Lower lobe of right lung (tissue), 2 donors: ENCODE data around the gene NRDC. TPM values are rescaled to one million over a fixed set of nuclear protein-coding genes. Genes with fewer than 3 reads are reported as not detected.

ENCODE experiments used
- ATAC-seq, 2 donors: fragments of 200-7000 bp; cut with Tn5 transposase; one replicate each; pipeline ENCODE4 v1.9.1; 2020 to 2022; ENCODE audit warnings: mild to moderate bottlenecking in 2 of 2, moderate library complexity in 2 of 2
- DNase-seq: peaks from one replicate; pipeline ENCODE4 v3.0.0-alpha.2; 2020
- H3K27ac ChIP-seq: fragments of 200-600 bp; one replicate; pipeline ENCODE4 v1.8.0; 2022
- H3K27me3 ChIP-seq: fragments of 200-600 bp; one replicate; pipeline ENCODE4 v1.8.0; 2022; ENCODE audit warnings: low read depth
- H3K36me3 ChIP-seq: fragments of 200-600 bp; one replicate; pipeline ENCODE4 v1.8.0; 2022; ENCODE audit warnings: mild to moderate bottlenecking
- H3K4me1 ChIP-seq: fragments of 200-600 bp; one replicate; pipeline ENCODE4 v1.8.0; 2022
- H3K4me3 ChIP-seq: fragments of 200-600 bp; one replicate; pipeline ENCODE4 v1.8.0; 2022; ENCODE audit warnings: mild to moderate bottlenecking
- H3K9me3 ChIP-seq: fragments of 200-600 bp; one replicate; pipeline ENCODE4 v1.8.0; 2022
- intact Hi-C: fragments of 100-400 bp; cut with DNase I; formaldehyde crosslinking; loops from one replicate; pipeline ENCODE4 v1.11.0; 2022
- total RNA-seq: library from RNA; stranded (reverse); fragmentation: NEBNext Ultra II Directional; extraction: Animal tissue kit (Norgen Biotek cat#: 25700); gene quantifications from one replicate; pipeline ENCODE4 v1.2.1, GENCODE V29; 2021
- TF ChIP-seq, protein P1 (sequence below): fragments of 200-600 bp; IDR thresholded peaks from one replicate; pipeline ENCODE4 v1.8.0; 2022; ENCODE audit warnings: antibody characterized with exemption, mild to moderate bottlenecking
- donor health status: DM: no; HTN: yes; CAD: no; lungs with severe emphysema.

NRDC gene
- total RNA-seq, 1 donor from 2014 or later = 115 TPM

DNA sequence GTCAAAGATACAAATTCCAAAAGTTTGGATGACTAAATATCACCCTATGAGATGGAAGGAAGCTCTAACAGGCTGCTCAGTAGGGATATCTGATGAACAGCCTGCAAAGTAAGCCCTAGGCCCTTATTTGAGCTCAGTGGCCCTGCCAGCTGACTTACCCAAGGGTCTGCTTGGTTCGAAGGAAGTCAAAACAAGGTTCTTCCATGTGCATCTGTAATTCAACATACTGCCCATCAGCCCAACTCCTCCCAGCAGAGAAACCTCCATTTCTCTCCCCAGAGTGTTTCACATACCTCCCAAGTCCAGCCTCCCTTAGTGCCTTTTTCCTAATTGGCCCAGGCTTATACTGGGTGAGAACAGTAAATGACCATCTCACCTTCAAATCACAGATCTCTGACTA, 86.6 kb downstream of the NRDC start:
- ATAC-seq = no peak
- no peak overlapping the region for H3K4me3 ChIP-seq

DNA sequence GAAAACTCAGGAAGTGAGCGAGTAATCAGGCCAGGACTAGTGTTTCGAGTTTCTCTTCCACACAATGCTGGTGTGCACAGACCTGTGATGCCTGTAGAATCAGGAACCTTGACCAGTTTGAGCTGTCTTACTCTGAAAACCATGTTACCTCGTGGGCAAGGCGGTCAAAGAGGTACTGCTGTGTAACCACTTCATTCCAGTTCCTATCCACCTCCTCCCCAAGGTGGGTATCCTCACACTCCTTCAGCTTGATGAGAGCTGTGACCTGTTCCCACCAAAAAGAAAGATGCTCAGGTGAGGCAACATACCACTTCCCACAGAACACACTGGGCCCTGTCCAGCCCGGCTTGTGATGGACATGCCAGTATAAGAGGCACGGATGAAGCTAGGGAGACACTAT, 88.1 kb downstream of the NRDC start:
- DNase-seq = no peak
- Histone ChIP-seq H3K27me3 (no peaks in the 10 kb centered on the region), H3K36me3 (peaks cover 99% of the 10 kb centered on the region), H3K4me3 (no peak overlapping the region), H3K4me1 (peaks cover 5% of the 10 kb centered on the region), H3K27ac (no peak overlapping the region), H3K9me3 (no peaks in the 10 kb centered on the region)
- TF ChIP-seq, protein P1, sequence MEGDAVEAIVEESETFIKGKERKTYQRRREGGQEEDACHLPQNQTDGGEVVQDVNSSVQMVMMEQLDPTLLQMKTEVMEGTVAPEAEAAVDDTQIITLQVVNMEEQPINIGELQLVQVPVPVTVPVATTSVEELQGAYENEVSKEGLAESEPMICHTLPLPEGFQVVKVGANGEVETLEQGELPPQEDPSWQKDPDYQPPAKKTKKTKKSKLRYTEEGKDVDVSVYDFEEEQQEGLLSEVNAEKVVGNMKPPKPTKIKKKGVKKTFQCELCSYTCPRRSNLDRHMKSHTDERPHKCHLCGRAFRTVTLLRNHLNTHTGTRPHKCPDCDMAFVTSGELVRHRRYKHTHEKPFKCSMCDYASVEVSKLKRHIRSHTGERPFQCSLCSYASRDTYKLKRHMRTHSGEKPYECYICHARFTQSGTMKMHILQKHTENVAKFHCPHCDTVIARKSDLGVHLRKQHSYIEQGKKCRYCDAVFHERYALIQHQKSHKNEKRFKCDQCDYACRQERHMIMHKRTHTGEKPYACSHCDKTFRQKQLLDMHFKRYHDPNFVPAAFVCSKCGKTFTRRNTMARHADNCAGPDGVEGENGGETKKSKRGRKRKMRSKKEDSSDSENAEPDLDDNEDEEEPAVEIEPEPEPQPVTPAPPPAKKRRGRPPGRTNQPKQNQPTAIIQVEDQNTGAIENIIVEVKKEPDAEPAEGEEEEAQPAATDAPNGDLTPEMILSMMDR = no peak
- ATAC-seq = no peak
- intact Hi-C loops = no loop called here

More for the DNA sequence above, 86.6 kb downstream of the NRDC start:
- H3K27me3 ChIP-seq = no peaks in the 10 kb centered on the region
- DNase-seq = no peak
- peaks cover 5% of the 10 kb centered on the region for H3K4me1 ChIP-seq
- H3K27ac ChIP-seq = no peak overlapping the region
- H3K36me3 ChIP-seq = peaks cover 95% of the 10 kb centered on the region
- TF ChIP-seq, protein P1 = no peak
- intact Hi-C loops = no loop called here
- H3K9me3 ChIP-seq = no peaks in the 10 kb centered on the region

DNA sequence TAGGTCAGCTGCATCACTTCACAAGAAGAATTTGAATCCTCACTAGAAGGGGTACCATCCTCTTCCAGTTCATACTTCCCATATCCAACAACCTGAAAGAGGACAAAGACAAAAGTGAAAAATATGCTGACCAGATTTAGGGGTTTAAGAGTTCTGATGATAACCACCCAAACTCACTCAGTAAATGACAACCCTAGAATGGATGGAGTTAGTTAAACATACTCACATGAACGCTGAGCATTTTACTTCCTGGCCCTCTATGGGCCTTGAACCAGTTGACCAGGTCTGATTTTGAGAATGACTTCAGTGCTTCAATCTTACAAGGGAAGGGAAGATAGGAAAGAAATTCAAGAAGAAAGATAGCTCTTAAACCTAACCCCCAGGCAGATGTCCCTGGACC, 89.2 kb downstream of the NRDC start:
- DNase-seq = no peak
- TF ChIP-seq, protein P1 = no peak

DNA sequence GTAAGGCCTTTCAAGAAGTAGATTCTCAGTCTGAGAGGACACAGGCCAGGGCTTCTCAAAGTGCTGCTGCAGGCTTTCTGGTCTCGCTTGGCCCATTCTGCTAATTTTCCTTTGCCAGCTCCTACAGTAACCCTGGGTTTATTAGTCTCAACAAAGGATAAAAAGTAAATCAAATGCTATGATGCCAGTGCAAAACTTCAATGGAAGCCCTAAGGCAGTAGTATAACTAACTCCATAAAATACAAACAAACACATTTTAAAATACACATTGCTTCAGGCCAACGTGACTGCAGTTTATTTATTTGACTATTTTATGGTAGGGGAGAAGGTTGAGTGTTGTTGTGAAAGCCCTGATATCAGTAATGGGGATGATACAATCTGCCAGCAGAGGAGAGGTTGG, 89.6 kb downstream of the NRDC start:
- no peak overlapping the region for H3K4me3 ChIP-seq
- H3K9me3 ChIP-seq = no peaks in the 10 kb centered on the region
- DNase-seq = no peak
- no peak overlapping the region for H3K27ac ChIP-seq
- intact Hi-C loops = no loop called here
- peaks cover 100% of the 10 kb centered on the region for H3K36me3 ChIP-seq
- no peaks in the 10 kb centered on the region for H3K27me3 ChIP-seq
- peaks cover 5% of the 10 kb centered on the region for H3K4me1 ChIP-seq
- TF ChIP-seq, protein P1 = no peak
- ATAC-seq = no peak

More for the DNA sequence above, 89.2 kb downstream of the NRDC start:
- Histone ChIP-seq H3K27me3 (no peaks in the 10 kb centered on the region), H3K4me1 (peaks cover 5% of the 10 kb centered on the region), H3K4me3 (no peak overlapping the region), H3K27ac (no peak overlapping the region), H3K36me3 (peaks cover 100% of the 10 kb centered on the region), H3K9me3 (no peaks in the 10 kb centered on the region)
- intact Hi-C loops = no loop called here
- ATAC-seq = no peak

DNA sequence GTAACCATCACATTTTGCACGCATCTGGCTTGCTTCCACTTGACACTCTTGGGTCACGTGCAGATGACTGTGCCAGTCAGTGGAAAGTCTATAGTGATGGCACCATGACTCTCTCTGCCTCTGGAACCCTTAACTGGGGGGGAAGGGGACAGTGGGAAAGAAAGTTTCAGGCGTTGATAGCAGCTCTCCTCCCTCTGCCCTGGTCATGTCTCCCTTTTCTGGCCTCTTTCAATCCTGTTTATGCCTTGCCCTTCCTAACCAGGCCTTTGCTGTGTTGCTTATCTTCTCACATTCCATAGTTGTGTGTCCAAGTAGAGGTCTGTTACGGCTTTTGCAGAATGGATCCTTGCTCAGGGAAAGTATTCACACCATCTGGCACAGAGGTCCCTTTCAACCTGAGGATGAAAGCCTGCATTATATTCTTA, 93.5 kb downstream of the NRDC start:
- H3K27me3 ChIP-seq = no peaks in the 10 kb centered on the region
- H3K4me3 ChIP-seq = no peak overlapping the region
- no peak for DNase-seq
- H3K9me3 ChIP-seq = no peaks in the 10 kb centered on the region
- TF ChIP-seq, protein P1 = no peak
- H3K27ac ChIP-seq = no peak overlapping the region
- peaks cover 100% of the 10 kb centered on the region for H3K36me3 ChIP-seq
- intact Hi-C loops = no loop called here
- H3K4me1 ChIP-seq = no peaks in the 10 kb centered on the region
- ATAC-seq = no peak

DNA sequence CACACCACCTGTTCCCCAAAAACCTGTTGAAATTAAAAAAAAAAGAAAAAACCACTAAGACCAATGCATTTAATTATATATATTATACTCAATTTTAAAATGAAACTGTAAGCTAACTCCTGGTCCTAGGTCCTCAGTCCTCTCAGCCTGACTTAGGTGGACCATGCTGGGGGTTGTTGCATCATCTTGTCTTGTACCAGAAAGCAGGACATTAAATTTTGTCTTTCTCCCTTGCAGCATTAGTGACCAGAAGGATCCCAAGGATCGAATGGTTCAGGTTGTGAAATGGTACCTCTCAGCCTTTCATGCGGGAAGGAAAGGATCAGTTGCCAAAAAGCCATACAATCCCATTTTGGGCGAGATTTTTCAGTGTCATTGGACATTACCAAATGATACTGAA, 97.6 kb downstream of the NRDC start:
- no peaks in the 10 kb centered on the region for H3K4me1 ChIP-seq
- peaks cover 85% of the 10 kb centered on the region for H3K36me3 ChIP-seq
- no peaks in the 10 kb centered on the region for H3K27me3 ChIP-seq
- no peak overlapping the region for H3K27ac ChIP-seq
- TF ChIP-seq, protein P1 = no peak
- ATAC-seq (no peak), DNase-seq (no peak)
- no peak overlapping the region for H3K4me3 ChIP-seq
- intact Hi-C loops = no loop called here
- no peaks in the 10 kb centered on the region for H3K9me3 ChIP-seq
